ENCODE results near the gene ADM2. TPM values are rescaled to one million over a fixed set of nuclear protein-coding genes. Genes with fewer than 3 reads are reported as not detected.

The ADM2 gene
- total and polyA plus RNA-seq, 2 of the 13 experiments (the other 11 are each of a cell fraction or from before 2014, with no cell fraction given): 1.2 to 3.0 TPM

DNA sequence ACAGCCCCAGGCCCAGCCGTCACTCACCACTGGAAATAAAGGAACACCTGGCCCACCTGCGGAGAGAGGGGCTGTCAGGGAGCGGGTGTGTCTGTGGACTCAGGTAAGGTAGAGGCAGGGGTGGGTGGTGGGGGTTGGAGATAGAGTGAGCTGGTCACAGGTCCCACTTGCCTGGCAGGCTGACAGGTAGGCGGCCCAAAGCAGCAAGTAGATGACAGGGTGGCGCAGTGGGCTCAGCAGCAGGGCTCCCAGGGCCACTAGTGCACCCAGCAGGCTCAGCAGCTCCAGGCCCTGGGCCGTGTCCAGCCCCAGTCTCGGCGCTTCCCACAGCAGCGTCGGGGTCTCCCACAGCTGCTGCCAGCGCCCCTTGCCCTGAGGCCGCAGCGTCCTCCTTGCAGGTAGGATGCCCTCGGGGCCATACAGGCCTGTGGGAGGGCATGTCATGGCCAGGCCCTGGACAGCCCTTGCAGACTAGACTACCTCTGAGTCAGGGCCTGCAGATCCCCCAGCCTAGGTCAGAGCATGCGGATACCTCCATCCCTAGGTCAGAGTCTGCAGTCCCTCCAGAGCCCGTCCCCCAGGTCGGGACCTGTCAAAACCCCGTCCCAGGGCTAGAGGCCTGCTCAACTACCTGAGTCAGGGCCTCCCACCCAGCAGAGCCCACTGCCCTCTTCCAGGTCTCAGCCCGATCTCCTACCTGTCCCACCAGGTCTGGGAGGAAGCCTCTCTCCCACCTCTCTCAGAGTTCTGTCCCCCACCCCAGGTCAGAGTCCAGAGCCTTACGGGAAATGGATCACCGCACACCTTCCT is 25.5 kb downstream of the ADM2 start (continued):
- TF ChIP-seq, protein P1, sequence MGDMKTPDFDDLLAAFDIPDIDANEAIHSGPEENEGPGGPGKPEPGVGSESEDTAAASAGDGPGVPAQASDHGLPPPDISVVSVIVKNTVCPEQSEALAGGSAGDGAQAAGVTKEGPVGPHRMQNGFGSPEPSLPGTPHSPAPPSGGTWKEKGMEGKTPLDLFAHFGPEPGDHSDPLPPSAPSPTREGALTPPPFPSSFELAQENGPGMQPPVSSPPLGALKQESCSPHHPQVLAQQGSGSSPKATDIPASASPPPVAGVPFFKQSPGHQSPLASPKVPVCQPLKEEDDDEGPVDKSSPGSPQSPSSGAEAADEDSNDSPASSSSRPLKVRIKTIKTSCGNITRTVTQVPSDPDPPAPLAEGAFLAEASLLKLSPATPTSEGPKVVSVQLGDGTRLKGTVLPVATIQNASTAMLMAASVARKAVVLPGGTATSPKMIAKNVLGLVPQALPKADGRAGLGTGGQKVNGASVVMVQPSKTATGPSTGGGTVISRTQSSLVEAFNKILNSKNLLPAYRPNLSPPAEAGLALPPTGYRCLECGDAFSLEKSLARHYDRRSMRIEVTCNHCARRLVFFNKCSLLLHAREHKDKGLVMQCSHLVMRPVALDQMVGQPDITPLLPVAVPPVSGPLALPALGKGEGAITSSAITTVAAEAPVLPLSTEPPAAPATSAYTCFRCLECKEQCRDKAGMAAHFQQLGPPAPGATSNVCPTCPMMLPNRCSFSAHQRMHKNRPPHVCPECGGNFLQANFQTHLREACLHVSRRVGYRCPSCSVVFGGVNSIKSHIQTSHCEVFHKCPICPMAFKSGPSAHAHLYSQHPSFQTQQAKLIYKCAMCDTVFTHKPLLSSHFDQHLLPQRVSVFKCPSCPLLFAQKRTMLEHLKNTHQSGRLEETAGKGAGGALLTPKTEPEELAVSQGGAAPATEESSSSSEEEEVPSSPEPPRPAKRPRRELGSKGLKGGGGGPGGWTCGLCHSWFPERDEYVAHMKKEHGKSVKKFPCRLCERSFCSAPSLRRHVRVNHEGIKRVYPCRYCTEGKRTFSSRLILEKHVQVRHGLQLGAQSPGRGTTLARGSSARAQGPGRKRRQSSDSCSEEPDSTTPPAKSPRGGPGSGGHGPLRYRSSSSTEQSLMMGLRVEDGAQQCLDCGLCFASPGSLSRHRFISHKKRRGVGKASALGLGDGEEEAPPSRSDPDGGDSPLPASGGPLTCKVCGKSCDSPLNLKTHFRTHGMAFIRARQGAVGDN (CRISPR knock-in tag; IDR thresholded peaks at IDR 0.05): peak; percentile 51
- TF ChIP-seq CC2D1A (CRISPR knock-in tag; IDR thresholded peaks at IDR 0.05) (no peak), ZC3H4 (CRISPR knock-in tag; IDR thresholded peaks at IDR 0.05; ENCODE audit: borderline replicate concordance) (no peak), NR2C2 (CRISPR knock-in tag; IDR thresholded peaks at IDR 0.05; ENCODE audit: borderline replicate concordance) (0 out of 2 replicates have a peak, but pooled peaks have one; percentile 14), SAFB2 (CRISPR knock-in tag; IDR thresholded peaks at IDR 0.05; ENCODE audit: borderline replicate concordance, low read depth) (no peak), ZFX (CRISPR knock-in tag; IDR thresholded peaks at IDR 0.05; ENCODE audit: low read depth) (no peak), ZSCAN31 (CRISPR knock-in tag; IDR thresholded peaks at IDR 0.05; ENCODE audit: low read depth) (no peak), SMAD3 (CRISPR knock-in tag; IDR thresholded peaks at IDR 0.05) (no peak), RXRA (CRISPR knock-in tag; IDR thresholded peaks at IDR 0.05) (0 out of 2 replicates have a peak, but pooled peaks have one; percentile 21), SETDB1 (CRISPR knock-in tag; IDR thresholded peaks at IDR 0.05; ENCODE audit: borderline replicate concordance) (no peak), ZNF781 (CRISPR knock-in tag; IDR thresholded peaks at IDR 0.05; ENCODE audit: borderline replicate concordance, not compliant biosample characterization) (peak; percentile 53), DNMT1 (CRISPR knock-in tag; IDR thresholded peaks at IDR 0.05) (no peak), SRSF1 (optimal IDR thresholded peaks at IDR 0.05; ENCODE audit: low read depth, low read length) (no peak), JUND (CRISPR knock-in tag; IDR thresholded peaks at IDR 0.05) (0 out of 2 replicates have a peak, but pooled peaks have one; percentile 13), XRCC5 (optimal IDR thresholded peaks at IDR 0.05; ENCODE audit: low read length) (peak; percentile 36), ZNF572 (CRISPR knock-in tag; IDR thresholded peaks at IDR 0.05) (no peak)
- TF ChIP-seq, protein P2, sequence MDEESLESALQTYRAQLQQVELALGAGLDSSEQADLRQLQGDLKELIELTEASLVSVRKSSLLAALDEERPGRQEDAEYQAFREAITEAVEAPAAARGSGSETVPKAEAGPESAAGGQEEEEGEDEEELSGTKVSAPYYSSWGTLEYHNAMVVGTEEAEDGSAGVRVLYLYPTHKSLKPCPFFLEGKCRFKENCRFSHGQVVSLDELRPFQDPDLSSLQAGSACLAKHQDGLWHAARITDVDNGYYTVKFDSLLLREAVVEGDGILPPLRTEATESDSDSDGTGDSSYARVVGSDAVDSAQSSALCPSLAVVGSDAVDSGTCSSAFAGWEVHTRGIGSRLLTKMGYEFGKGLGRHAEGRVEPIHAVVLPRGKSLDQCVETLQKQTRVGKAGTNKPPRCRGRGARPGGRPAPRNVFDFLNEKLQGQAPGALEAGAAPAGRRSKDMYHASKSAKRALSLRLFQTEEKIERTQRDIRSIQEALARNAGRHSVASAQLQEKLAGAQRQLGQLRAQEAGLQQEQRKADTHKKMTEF (CRISPR knock-in tag; IDR thresholded peaks at IDR 0.05): no peak
- TF ChIP-seq, protein P3, sequence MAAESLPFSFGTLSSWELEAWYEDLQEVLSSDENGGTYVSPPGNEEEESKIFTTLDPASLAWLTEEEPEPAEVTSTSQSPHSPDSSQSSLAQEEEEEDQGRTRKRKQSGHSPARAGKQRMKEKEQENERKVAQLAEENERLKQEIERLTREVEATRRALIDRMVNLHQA (CRISPR knock-in tag; IDR thresholded peaks at IDR 0.05): no peak
- TF ChIP-seq, protein P4, sequence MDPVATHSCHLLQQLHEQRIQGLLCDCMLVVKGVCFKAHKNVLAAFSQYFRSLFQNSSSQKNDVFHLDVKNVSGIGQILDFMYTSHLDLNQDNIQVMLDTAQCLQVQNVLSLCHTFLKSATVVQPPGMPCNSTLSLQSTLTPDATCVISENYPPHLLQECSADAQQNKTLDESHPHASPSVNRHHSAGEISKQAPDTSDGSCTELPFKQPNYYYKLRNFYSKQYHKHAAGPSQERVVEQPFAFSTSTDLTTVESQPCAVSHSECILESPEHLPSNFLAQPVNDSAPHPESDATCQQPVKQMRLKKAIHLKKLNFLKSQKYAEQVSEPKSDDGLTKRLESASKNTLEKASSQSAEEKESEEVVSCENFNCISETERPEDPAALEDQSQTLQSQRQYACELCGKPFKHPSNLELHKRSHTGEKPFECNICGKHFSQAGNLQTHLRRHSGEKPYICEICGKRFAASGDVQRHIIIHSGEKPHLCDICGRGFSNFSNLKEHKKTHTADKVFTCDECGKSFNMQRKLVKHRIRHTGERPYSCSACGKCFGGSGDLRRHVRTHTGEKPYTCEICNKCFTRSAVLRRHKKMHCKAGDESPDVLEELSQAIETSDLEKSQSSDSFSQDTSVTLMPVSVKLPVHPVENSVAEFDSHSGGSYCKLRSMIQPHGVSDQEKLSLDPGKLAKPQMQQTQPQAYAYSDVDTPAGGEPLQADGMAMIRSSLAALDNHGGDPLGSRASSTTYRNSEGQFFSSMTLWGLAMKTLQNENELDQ (CRISPR knock-in tag; IDR thresholded peaks at IDR 0.05; ENCODE audit: borderline replicate concordance): no peak

All from HepG2 (cell line).